Measurements from ENCODE around the gene COL18A1. TPM values are rescaled to one million over a fixed set of nuclear protein-coding genes. Genes with fewer than 3 reads are reported as not detected.

The COL18A1 gene
- total RNA-seq, 1 donor from 2014 or later: 515 TPM

DNA sequence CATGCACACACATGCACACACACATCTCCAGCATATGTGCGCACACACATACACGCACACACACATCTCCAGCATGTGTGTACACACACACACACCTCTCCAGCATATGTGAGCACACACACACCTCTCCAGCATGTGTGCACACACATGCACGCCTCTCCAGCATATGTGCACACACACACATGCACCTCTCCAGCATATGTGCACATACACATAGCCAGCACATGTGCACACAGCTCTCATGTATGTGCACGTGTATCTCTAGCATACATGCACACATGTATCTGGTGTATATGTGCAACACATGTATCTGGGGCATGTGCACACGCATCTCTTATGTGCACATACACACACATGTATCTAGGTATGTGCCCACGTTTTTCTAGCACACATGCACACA lies 79.4 kb downstream of the COL18A1 start:
- H3K9me3 Mint-ChIP-seq (ENCODE audit: unreplicated experiment): no peaks in the 10 kb centered on the region
- H3K27me3 Mint-ChIP-seq (ENCODE audit: unreplicated experiment): no peaks in the 10 kb centered on the region
- TF ChIP-seq, protein P1, sequence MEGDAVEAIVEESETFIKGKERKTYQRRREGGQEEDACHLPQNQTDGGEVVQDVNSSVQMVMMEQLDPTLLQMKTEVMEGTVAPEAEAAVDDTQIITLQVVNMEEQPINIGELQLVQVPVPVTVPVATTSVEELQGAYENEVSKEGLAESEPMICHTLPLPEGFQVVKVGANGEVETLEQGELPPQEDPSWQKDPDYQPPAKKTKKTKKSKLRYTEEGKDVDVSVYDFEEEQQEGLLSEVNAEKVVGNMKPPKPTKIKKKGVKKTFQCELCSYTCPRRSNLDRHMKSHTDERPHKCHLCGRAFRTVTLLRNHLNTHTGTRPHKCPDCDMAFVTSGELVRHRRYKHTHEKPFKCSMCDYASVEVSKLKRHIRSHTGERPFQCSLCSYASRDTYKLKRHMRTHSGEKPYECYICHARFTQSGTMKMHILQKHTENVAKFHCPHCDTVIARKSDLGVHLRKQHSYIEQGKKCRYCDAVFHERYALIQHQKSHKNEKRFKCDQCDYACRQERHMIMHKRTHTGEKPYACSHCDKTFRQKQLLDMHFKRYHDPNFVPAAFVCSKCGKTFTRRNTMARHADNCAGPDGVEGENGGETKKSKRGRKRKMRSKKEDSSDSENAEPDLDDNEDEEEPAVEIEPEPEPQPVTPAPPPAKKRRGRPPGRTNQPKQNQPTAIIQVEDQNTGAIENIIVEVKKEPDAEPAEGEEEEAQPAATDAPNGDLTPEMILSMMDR (IDR thresholded peaks at IDR 0.05): no peak
- H3K4me1 Mint-ChIP-seq (ENCODE audit: unreplicated experiment): peaks cover 13% of the 10 kb centered on the region
- DNase-seq (ENCODE audit: extremely low spot score, unreplicated experiment): no peak
- H3K27ac Mint-ChIP-seq (ENCODE audit: unreplicated experiment): no peak overlapping the region
- H3K4me3 Mint-ChIP-seq (ENCODE audit: unreplicated experiment): no peak overlapping the region
- H3K36me3 Mint-ChIP-seq (ENCODE audit: unreplicated experiment): peaks cover 22% of the 10 kb centered on the region

DNA sequence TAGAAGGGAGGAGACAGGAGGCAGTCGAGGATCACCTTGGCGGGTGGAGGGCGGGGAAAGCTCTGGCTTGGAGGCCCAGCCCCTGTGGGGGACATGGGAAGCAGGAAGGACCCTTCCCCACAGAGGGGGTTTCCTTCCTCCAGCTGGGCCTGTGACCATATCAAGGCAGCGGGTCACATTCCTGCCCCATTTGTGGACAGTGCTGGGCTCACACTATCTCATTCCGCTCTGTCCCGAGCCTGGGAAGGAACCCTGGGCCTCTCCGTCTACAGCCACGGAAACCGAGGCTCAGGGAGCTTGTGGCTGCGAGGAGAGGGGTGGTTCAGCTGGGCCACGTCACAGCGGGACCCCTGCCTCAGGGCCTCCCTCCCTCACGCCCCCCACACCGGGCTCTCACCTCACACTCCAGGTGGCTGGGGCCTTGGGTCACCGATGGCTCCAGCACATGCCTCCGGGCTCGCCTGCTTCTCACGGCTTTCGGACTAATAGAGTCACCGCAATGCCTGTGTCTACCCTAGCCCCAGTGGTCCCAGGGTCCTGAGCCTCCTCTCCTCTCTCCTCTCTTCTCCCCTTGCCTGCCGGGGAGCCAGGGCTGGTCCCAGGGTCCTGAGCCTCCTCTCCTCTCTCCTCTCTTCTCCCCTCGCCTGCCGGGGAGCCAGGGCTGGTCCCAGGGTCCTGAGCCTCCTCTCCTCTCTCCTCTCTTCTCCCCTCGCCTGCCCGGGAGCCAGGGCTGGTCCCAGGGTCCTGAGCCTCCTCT lies 80.9 kb downstream of the COL18A1 start:
- no peaks in the 10 kb centered on the region for H3K27me3 Mint-ChIP-seq (ENCODE audit: unreplicated experiment)
- H3K9me3 Mint-ChIP-seq (ENCODE audit: unreplicated experiment): no peaks in the 10 kb centered on the region
- H3K27ac Mint-ChIP-seq (ENCODE audit: unreplicated experiment): no peak overlapping the region
- peaks cover 13% of the 10 kb centered on the region for H3K4me1 Mint-ChIP-seq (ENCODE audit: unreplicated experiment)
- peaks cover 20% of the 10 kb centered on the region for H3K36me3 Mint-ChIP-seq (ENCODE audit: unreplicated experiment)
- DNase-seq (ENCODE audit: extremely low spot score, unreplicated experiment): no peak
- no peak overlapping the region for H3K4me3 Mint-ChIP-seq (ENCODE audit: unreplicated experiment)
- TF ChIP-seq, protein P1 (IDR thresholded peaks at IDR 0.05): no peak

DNA sequence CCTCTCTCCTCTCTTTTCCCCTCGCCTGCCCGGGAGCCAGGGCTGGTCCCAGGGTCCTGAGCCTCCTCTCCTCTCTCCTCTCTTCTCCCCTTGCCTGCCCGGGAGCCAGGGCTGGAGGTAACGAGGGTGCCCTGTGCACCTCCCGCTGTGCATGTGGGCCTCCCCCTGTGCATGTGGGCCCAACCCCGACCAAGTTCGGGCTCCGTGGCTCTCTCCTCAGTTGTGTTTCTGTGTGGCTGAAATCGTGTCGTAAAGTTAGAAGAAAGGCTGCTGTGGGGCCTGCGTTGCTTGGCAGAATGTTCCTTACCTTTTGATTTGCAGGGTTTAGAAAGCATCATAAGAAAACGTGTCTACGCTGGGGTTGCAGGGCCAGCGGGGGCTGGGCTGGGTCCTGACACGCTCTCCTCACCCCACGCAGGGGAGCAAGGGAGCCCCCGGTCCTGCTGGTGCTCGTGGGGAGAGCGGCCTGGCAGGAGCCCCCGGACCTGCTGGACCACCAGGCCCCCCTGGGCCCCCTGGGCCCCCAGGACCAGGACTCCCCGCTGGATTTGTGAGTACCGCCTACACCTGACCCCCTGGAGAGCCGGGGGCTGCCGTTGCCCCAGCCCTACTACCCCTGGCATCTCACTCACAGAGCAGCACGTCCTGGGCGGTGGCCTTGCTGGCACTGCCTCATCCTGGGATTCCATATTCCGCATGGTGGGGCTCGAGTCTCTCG lies 81.6 kb downstream of the COL18A1 start:
- no peaks in the 10 kb centered on the region for H3K9me3 Mint-ChIP-seq (ENCODE audit: unreplicated experiment)
- H3K36me3 Mint-ChIP-seq (ENCODE audit: unreplicated experiment): peaks cover 19% of the 10 kb centered on the region
- H3K27me3 Mint-ChIP-seq (ENCODE audit: unreplicated experiment): no peaks in the 10 kb centered on the region
- TF ChIP-seq, protein P1 (IDR thresholded peaks at IDR 0.05): no peak
- no peak overlapping the region for H3K27ac Mint-ChIP-seq (ENCODE audit: unreplicated experiment)
- no peak for DNase-seq (ENCODE audit: extremely low spot score, unreplicated experiment)
- H3K4me3 Mint-ChIP-seq (ENCODE audit: unreplicated experiment): no peak overlapping the region
- peaks cover 13% of the 10 kb centered on the region for H3K4me1 Mint-ChIP-seq (ENCODE audit: unreplicated experiment)

DNA sequence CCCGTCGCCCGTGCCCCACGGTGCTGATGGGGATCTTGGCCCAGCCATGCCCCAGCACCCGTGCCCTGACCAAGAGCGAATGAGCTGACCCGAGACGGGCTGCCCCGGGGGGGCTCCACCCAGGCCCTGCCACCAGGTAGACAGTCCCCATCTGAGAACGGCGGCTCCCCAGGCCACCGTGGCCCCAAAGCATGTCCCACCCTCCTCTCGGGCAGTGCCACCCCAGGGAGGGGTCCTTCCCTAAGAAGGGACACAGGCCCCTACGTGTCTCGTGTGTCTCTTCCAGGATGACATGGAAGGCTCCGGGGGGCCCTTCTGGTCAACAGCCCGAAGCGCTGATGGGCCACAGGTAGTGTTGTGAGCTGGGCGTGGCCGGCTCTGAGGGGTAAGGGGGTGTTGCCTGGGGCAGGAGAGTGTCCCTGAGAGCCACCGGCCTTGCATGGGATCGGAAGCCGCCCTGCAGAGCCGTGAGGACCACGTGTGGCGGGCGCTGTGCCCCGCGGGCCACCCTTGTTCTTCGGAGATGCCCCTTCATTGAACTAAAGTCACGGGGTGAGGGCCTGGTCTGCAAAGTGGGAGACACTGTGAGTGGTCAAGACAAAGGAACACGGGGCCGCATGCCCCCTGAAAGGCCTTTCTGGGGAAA lies 82.3 kb downstream of the COL18A1 start:
- Mint-ChIP-seq H3K4me3 (ENCODE audit: unreplicated experiment) (no peak overlapping the region), H3K9me3 (ENCODE audit: unreplicated experiment) (no peaks in the 10 kb centered on the region), H3K27ac (ENCODE audit: unreplicated experiment) (no peak overlapping the region)

More for the DNA sequence above, 82.3 kb downstream of the COL18A1 start:
- peaks cover 15% of the 10 kb centered on the region for H3K36me3 Mint-ChIP-seq (ENCODE audit: unreplicated experiment)
- H3K4me1 Mint-ChIP-seq (ENCODE audit: unreplicated experiment): peaks cover 13% of the 10 kb centered on the region
- TF ChIP-seq, protein P1 (IDR thresholded peaks at IDR 0.05): no peak
- H3K27me3 Mint-ChIP-seq (ENCODE audit: unreplicated experiment): no peaks in the 10 kb centered on the region
- no peak for DNase-seq (ENCODE audit: extremely low spot score, unreplicated experiment)

All from osteocyte (in vitro differentiated cells).